HL-60 (cell line): ENCODE measurements around the gene ANXA10.
A peak's percentile ranks its signal among the peaks of the same experiment; 100 is the strongest.

Experiments
- CTCF ChIP-seq: IDR thresholded peaks from one replicate; pipeline ENCODE4 v1.5.1; 2011; ENCODE audit warnings: low read length, control low read depth, inconsistent platforms; ENCODE audit not compliant: insufficient read depth
- POLR2AphosphoS5 ChIP-seq: IDR thresholded peaks from 2 replicates; pipeline ENCODE4 v1.6.1; 2012; ENCODE audit warnings: low read depth
- REST ChIP-seq: IDR thresholded peaks from 2 replicates; pipeline ENCODE4 v1.6.1; 2012; ENCODE audit warnings: low read depth; ENCODE audit not compliant: insufficient replicate concordance

- peak; percentile 35 for TF ChIP-seq CTCF
- no peak for TF ChIP-seq REST
- no peak for TF ChIP-seq POLR2AphosphoS5
Observed at GRCh38 chr4:168153596-168154440, 61.5 kb downstream of the ANXA10 start.
